NCI-H82 (cell line): ENCODE results near the gene DAPL1.
"Not testable (repeated sequence)": the region's sequence is repeated elsewhere in the genome, so short reads cannot be mapped to it uniquely, and the experiment has no call there.

Experiments
- DNase-seq: peaks from one replicate; lab custom pipeline; 2025; lab: John Stamatoyannopoulos, UW

DAPL1 gene

GRCh38 chr2:158823486-158824237, 28.5 kb downstream of the DAPL1 start:
- DNase-seq, result no peak

- DNase-seq, result no peak
Measured at GRCh38 chr2:158825021-158825420, 29.9 kb downstream of the DAPL1 start.

GRCh38 chr2:158826965-158827364, 31.8 kb downstream of the DAPL1 start:
- DNase-seq, result no peak

GRCh38 chr2:158828378-158829164, 33.5 kb downstream of the DAPL1 start:
- no peak for DNase-seq

GRCh38 chr2:158829167-158829566, 34.0 kb downstream of the DAPL1 start:
- DNase-seq, result no peak

- DNase-seq, result no peak
Measured at GRCh38 chr2:158830201-158830600, 35.1 kb downstream of the DAPL1 start.

- no peak for DNase-seq
Measured at GRCh38 chr2:158835431-158835830, 40.3 kb downstream of the DAPL1 start.

GRCh38 chr2:158837645-158838044, 42.5 kb downstream of the DAPL1 start:
- DNase-seq, result no peak

GRCh38 chr2:158841850-158842249, 46.7 kb downstream of the DAPL1 start:
- no peak for DNase-seq

GRCh38 chr2:158845444-158845843, 50.3 kb downstream of the DAPL1 start:
- DNase-seq, result no peak

- DNase-seq, result no peak
Measured at GRCh38 chr2:158845859-158846258, 50.7 kb downstream of the DAPL1 start.

GRCh38 chr2:158847526-158847925, 52.4 kb downstream of the DAPL1 start:
- DNase-seq, result not testable (repeated sequence)

GRCh38 chr2:158848031-158848970, 53.2 kb downstream of the DAPL1 start:
- not testable (repeated sequence) for DNase-seq

GRCh38 chr2:158860179-158860578, 65.1 kb downstream of the DAPL1 start:
- not testable (repeated sequence) for DNase-seq

GRCh38 chr2:158861626-158862025, 66.5 kb downstream of the DAPL1 start:
- DNase-seq, result not testable (repeated sequence)

- not testable (repeated sequence) for DNase-seq
Measured at GRCh38 chr2:158865469-158865868, 70.4 kb downstream of the DAPL1 start.
